NCI-H187 (cell line): ENCODE results near the gene NGRN.
"Not testable (repeated sequence)": the region's sequence is repeated elsewhere in the genome, so short reads cannot be mapped to it uniquely, and the experiment has no call there.

Experiments used
- DNase-seq, 2 experiments: peaks; one replicate each; lab custom pipeline; 2025; lab: John Stamatoyannopoulos, UW

The NGRN gene

GRCh38 chr15:90234096-90234988 lies 31.1 kb upstream of the NGRN start, which contains the start of gene GDPGP1:
Gene GDPGP1 (plus strand): TSS chr15:90234209. CDS start chr15:90240909, 6,700 bp downstream.
- peak in 1 of 2 experiments; percentile 74 for DNase-seq

- DNase-seq = no peak
Observed at GRCh38 chr15:90239371-90239770, 26.1 kb upstream of the NGRN start.

GRCh38 chr15:90240856-90241255 lies 24.6 kb upstream of the NGRN start:
- no peak for DNase-seq

- DNase-seq = no peak
Observed at GRCh38 chr15:90241343-90242192, 23.9 kb upstream of the NGRN start.

- no peak for DNase-seq
Observed at GRCh38 chr15:90243943-90244639, 21.4 kb upstream of the NGRN start.

- DNase-seq = no peak
Observed at GRCh38 chr15:90248789-90249202, 16.7 kb upstream of the NGRN start.

GRCh38 chr15:90249203-90249863 lies 16.1 kb upstream of the NGRN start, which contains the start of gene TTLL13:
Gene TTLL13 (plus strand): TSS chr15:90249556. CDS start chr15:90250631, 1,075 bp downstream.
- peak; percentile 25 to 72 for DNase-seq

GRCh38 chr15:90257776-90258175 lies 7.7 kb upstream of the NGRN start:
- DNase-seq = no peak

GRCh38 chr15:90259524-90259923 lies 5.9 kb upstream of the NGRN start:
- no peak for DNase-seq

GRCh38 chr15:90260731-90261130 lies 4.7 kb upstream of the NGRN start:
- not testable (repeated sequence) for DNase-seq

- no peak for DNase-seq
Observed at GRCh38 chr15:90261811-90262210, 3.7 kb upstream of the NGRN start.

- DNase-seq = no peak
Observed at GRCh38 chr15:90262426-90262825, 3.0 kb upstream of the NGRN start.

- DNase-seq = no peak
Observed at GRCh38 chr15:90264671-90265070, 801 bp upstream of the NGRN start.

GRCh38 chr15:90266061-90266431 lies 574 bp downstream of the NGRN start:
- peak; percentile 2 to 36 for DNase-seq

- no peak for DNase-seq
Observed at GRCh38 chr15:90266485-90266884, 1.0 kb downstream of the NGRN start.

- peak; percentile 5 to 14 for DNase-seq
Observed at GRCh38 chr15:90268415-90268814, 2.9 kb downstream of the NGRN start.

- no peak for DNase-seq
Observed at GRCh38 chr15:90270502-90271150, 5.2 kb downstream of the NGRN start.

GRCh38 chr15:90271459-90272166 lies 6.1 kb downstream of the NGRN start:
- DNase-seq = no peak

GRCh38 chr15:90278467-90278866 lies 13.0 kb downstream of the NGRN start:
- not testable (repeated sequence) for DNase-seq

- DNase-seq = not testable (repeated sequence)
Observed at GRCh38 chr15:90280743-90281142, 15.3 kb downstream of the NGRN start.
